22Rv1 (cell line): ENCODE measurements around the gene LZTR1.

Source experiments
- H3K27ac ChIP-seq: fragments of 450-650 bp; 2 replicates; pipeline ENCODE4 v1.5.1; 2017
- CTCF ChIP-seq: fragments of 450-650 bp; IDR thresholded peaks from 2 replicates; pipeline ENCODE4 v1.5.1; 2017; ENCODE audit warnings: mild to moderate bottlenecking
- ZFX ChIP-seq: fragments of 450-650 bp; IDR thresholded peaks from 2 replicates; pipeline ENCODE4 v1.6.1; 2017; ENCODE audit warnings: antibody characterized with exemption, borderline replicate concordance

Gene LZTR1

GRCh38 chr22:20976291-20976877, 5.7 kb upstream of the LZTR1 start:
- TF ChIP-seq CTCF = no peak
- TF ChIP-seq ZFX = no peak
- H3K27ac ChIP-seq = no peak overlapping the region

- H3K27ac ChIP-seq = no peak overlapping the region
- no peak for TF ChIP-seq CTCF
- no peak for TF ChIP-seq ZFX
These were observed 5.1 kb upstream of the LZTR1 start for GRCh38 chr22:20977019-20977418.

GRCh38 chr22:20977516-20978170, 4.5 kb upstream of the LZTR1 start:
- TF ChIP-seq ZFX (no peak), CTCF (no peak)
- H3K27ac ChIP-seq = no peak overlapping the region

- peak overlapping the region; percentile 85; the same call in 1 of the 2 replicates for H3K27ac ChIP-seq
- TF ChIP-seq ZFX (no peak), CTCF (no peak)
These were observed 3.7 kb upstream of the LZTR1 start for GRCh38 chr22:20978419-20978818.

GRCh38 chr22:20979243-20979809, 2.8 kb upstream of the LZTR1 start:
- TF ChIP-seq ZFX = no peak
- TF ChIP-seq CTCF = no peak
- H3K27ac ChIP-seq = peak overlapping the region; percentile 85

- peak overlapping the region; percentile 85 for H3K27ac ChIP-seq
- TF ChIP-seq CTCF (no peak), ZFX (no peak)
These were observed 2.1 kb upstream of the LZTR1 start for GRCh38 chr22:20979940-20980453.

- H3K27ac ChIP-seq = peak overlapping the region; percentile 85
- TF ChIP-seq CTCF (no peak), ZFX (no peak)
These were observed 1.6 kb upstream of the LZTR1 start for GRCh38 chr22:20980523-20980922.
